ENCODE results near the gene CDT1. TPM values are rescaled to one million over a fixed set of nuclear protein-coding genes. Genes with fewer than 3 reads are reported as not detected.

CDT1 gene
- total RNA-seq: 100 to 1,000 TPM; 136 to 182 TPM

- H3K27ac Mint-ChIP-seq: peak within 1 kb of the TSS; percentile 94
- intact Hi-C loops (cut with DNase I, micrococcal nuclease): loop anchor here (1.0 to 5.0 kb wide), 12 partner anchors 8 to 1069 kb away; partner anchors contain the start of genes ANKRD11 (in 1 of the 2), APRT (in 1 of the 2), CHMP1A (in 1 of the 2) and CYBA (in 1 of the 2)
- peaks cover 24% of the 10 kb centered on the region for H3K4me1 Mint-ChIP-seq
- DNase-seq (peak; percentile 90), ATAC-seq (peak; percentile 32)
- ChIA-PET CTCF (interaction anchor here (0.5 to 1.5 kb wide), 6 partner anchors 11 to 70 kb away, joined by 3 to 5 read pairs (median 4); no protein-coding TSS in a partner anchor), POLR2A (interaction anchor here (0.6 to 1.0 kb wide), 3 partner anchors 8 to 22 kb away, joined by 3 to 4 read pairs (median 4); no protein-coding TSS in a partner anchor)
- peak within 1 kb of the TSS; percentile 83 for H3K4me3 Mint-ChIP-seq
- no peaks in the 10 kb centered on the region for H3K9me3 Mint-ChIP-seq (ENCODE audit: low read depth)
- peaks cover 38% of the 10 kb centered on the region for H3K36me3 Mint-ChIP-seq (ENCODE audit: low read depth)
- no peaks in the 10 kb centered on the region for H3K27me3 Mint-ChIP-seq
Observed at GRCh38 chr16:88803264-88803987, at the start of gene CDT1. Gene CDT1, plus strand, starts transcription at chr16:88803789. Its CDS starts 43 bp downstream, at chr16:88803832.

GRCh38 chr16:88754109-88754911 is 49.3 kb upstream of the CDT1 start:
- intact Hi-C loops (cut with DNase I, micrococcal nuclease): no loop called here
- Mint-ChIP-seq H3K4me3 (no peak overlapping the region), H3K9me3 (ENCODE audit: low read depth) (no peaks in the 10 kb centered on the region), H3K36me3 (ENCODE audit: low read depth) (no peaks in the 10 kb centered on the region), H3K4me1 (peaks cover 7% of the 10 kb centered on the region), H3K27ac (no peak overlapping the region), H3K27me3 (no peaks in the 10 kb centered on the region)
- ChIA-PET CTCF (interaction anchor here (0.6 to 1.0 kb wide), 4 partner anchors 17 to 527 kb away, joined by 3 to 4 read pairs (median 4); no protein-coding TSS in a partner anchor), POLR2A (no interaction called here)
- ATAC-seq (no peak), DNase-seq (no peak)

- ATAC-seq (no peak), DNase-seq (no peak)
- intact Hi-C loops (cut with DNase I, micrococcal nuclease): no loop called here
- Mint-ChIP-seq H3K27ac (no peak overlapping the region), H3K4me3 (no peak overlapping the region), H3K36me3 (ENCODE audit: low read depth) (no peaks in the 10 kb centered on the region), H3K4me1 (peaks cover 10% of the 10 kb centered on the region), H3K27me3 (no peaks in the 10 kb centered on the region), H3K9me3 (ENCODE audit: low read depth) (no peaks in the 10 kb centered on the region)
- ChIA-PET POLR2A (no interaction called here), CTCF (interaction anchor here (1.0 kb wide), 1 partner anchor 17 kb away, joined by 4 read pairs; no protein-coding TSS in a partner anchor)
Observed at GRCh38 chr16:88754912-88755744, 48.5 kb upstream of the CDT1 start.

GRCh38 chr16:88755745-88756443 is 47.7 kb upstream of the CDT1 start:
- Mint-ChIP-seq H3K9me3 (ENCODE audit: low read depth) (no peaks in the 10 kb centered on the region), H3K27me3 (no peaks in the 10 kb centered on the region), H3K4me1 (peaks cover 11% of the 10 kb centered on the region), H3K4me3 (no peak overlapping the region), H3K27ac (no peak overlapping the region), H3K36me3 (ENCODE audit: low read depth) (no peaks in the 10 kb centered on the region)
- DNase-seq (no peak), ATAC-seq (no peak)
- ChIA-PET CTCF (interaction anchor here (1.0 kb wide), 1 partner anchor 18 kb away, joined by 4 read pairs; no protein-coding TSS in a partner anchor), POLR2A (no interaction called here)
- intact Hi-C loops (cut with DNase I, micrococcal nuclease): no loop called here

GRCh38 chr16:88758227-88758943 is 45.2 kb upstream of the CDT1 start:
- intact Hi-C loops (cut with DNase I, micrococcal nuclease): no loop called here
- DNase-seq (no peak), ATAC-seq (no peak)
- Mint-ChIP-seq H3K27me3 (no peaks in the 10 kb centered on the region), H3K27ac (no peak overlapping the region), H3K4me3 (no peak overlapping the region), H3K9me3 (ENCODE audit: low read depth) (no peaks in the 10 kb centered on the region), H3K36me3 (ENCODE audit: low read depth) (no peaks in the 10 kb centered on the region), H3K4me1 (peaks cover 11% of the 10 kb centered on the region)
- ChIA-PET POLR2A (no interaction called here), CTCF (interaction anchor here (0.6 to 2.0 kb wide), 3 partner anchors 8 to 26 kb away, joined by 3 to 6 read pairs (median 3); no protein-coding TSS in a partner anchor)

GRCh38 chr16:88758944-88759244 is 44.7 kb upstream of the CDT1 start:
- no peak overlapping the region for H3K4me3 Mint-ChIP-seq
- H3K36me3 Mint-ChIP-seq (ENCODE audit: low read depth): no peaks in the 10 kb centered on the region
- peaks cover 11% of the 10 kb centered on the region for H3K4me1 Mint-ChIP-seq
- H3K9me3 Mint-ChIP-seq (ENCODE audit: low read depth): no peaks in the 10 kb centered on the region
- ATAC-seq (no peak), DNase-seq (no peak)
- ChIA-PET POLR2A (interaction anchor here (0.6 kb wide), 1 partner anchor 19 kb away, joined by 3 read pairs; no protein-coding TSS in a partner anchor), CTCF (interaction anchor here (0.6 to 2.0 kb wide), 4 partner anchors 8 to 25 kb away, joined by 3 to 6 read pairs (median 3); no protein-coding TSS in a partner anchor)
- intact Hi-C loops (cut with DNase I, micrococcal nuclease): loop anchor here in 1 of 2 experiments (1.0 kb wide), 1 partner anchor 18 kb away; no protein-coding TSS in a partner anchor
- no peaks in the 10 kb centered on the region for H3K27me3 Mint-ChIP-seq
- H3K27ac Mint-ChIP-seq: no peak overlapping the region

GRCh38 chr16:88759245-88759975 is 44.2 kb upstream of the CDT1 start:
- POLR2A ChIA-PET: interaction anchor here (0.6 kb wide), 1 partner anchor 18 kb away, joined by 3 read pairs; no protein-coding TSS in a partner anchor

GRCh38 chr16:88759976-88760350 is 43.6 kb upstream of the CDT1 start:
- CTCF ChIA-PET: interaction anchor here (0.8 to 2.0 kb wide), 3 partner anchors 15 to 24 kb away, joined by 3 to 6 read pairs (median 3); no protein-coding TSS in a partner anchor
- Mint-ChIP-seq H3K4me1 (peaks cover 11% of the 10 kb centered on the region), H3K27ac (no peak overlapping the region), H3K27me3 (no peaks in the 10 kb centered on the region), H3K9me3 (ENCODE audit: low read depth) (no peaks in the 10 kb centered on the region), H3K36me3 (ENCODE audit: low read depth) (no peaks in the 10 kb centered on the region), H3K4me3 (no peak overlapping the region)
- POLR2A ChIA-PET: no interaction called here
- DNase-seq (no peak), ATAC-seq (no peak)
- intact Hi-C loops (cut with DNase I, micrococcal nuclease): loop anchor here in 1 of 2 experiments (1.0 kb wide), 1 partner anchor 17 kb away; no protein-coding TSS in a partner anchor

More at GRCh38 chr16:88759245-88759975, 44.2 kb upstream of the CDT1 start:
- intact Hi-C loops (cut with DNase I, micrococcal nuclease): loop anchor here in 1 of 2 experiments (1.0 kb wide), 1 partner anchor 18 kb away; no protein-coding TSS in a partner anchor
- Mint-ChIP-seq H3K9me3 (ENCODE audit: low read depth) (no peaks in the 10 kb centered on the region), H3K27ac (no peak overlapping the region), H3K27me3 (no peaks in the 10 kb centered on the region), H3K4me1 (peaks cover 11% of the 10 kb centered on the region), H3K4me3 (no peak overlapping the region), H3K36me3 (ENCODE audit: low read depth) (no peaks in the 10 kb centered on the region)
- peak; percentile 86 for ATAC-seq
- CTCF ChIA-PET: interaction anchor here (0.6 to 2.0 kb wide), 5 partner anchors 9 to 25 kb away, joined by 3 to 6 read pairs (median 3); no protein-coding TSS in a partner anchor
- DNase-seq: peak; percentile 65

GRCh38 chr16:88760424-88761142 is 43.0 kb upstream of the CDT1 start:
- ChIA-PET CTCF (interaction anchor here (0.8 to 2.4 kb wide), 3 partner anchors 16 to 23 kb away, joined by 3 to 7 read pairs (median 6); no protein-coding TSS in a partner anchor), POLR2A (no interaction called here)
- H3K4me3 Mint-ChIP-seq: no peak overlapping the region
- no peak overlapping the region for H3K27ac Mint-ChIP-seq
- ATAC-seq (no peak), DNase-seq (no peak)
- H3K36me3 Mint-ChIP-seq (ENCODE audit: low read depth): no peaks in the 10 kb centered on the region
- intact Hi-C loops (cut with DNase I, micrococcal nuclease): no loop called here
- peaks cover 11% of the 10 kb centered on the region for H3K4me1 Mint-ChIP-seq
- no peaks in the 10 kb centered on the region for H3K27me3 Mint-ChIP-seq
- no peaks in the 10 kb centered on the region for H3K9me3 Mint-ChIP-seq (ENCODE audit: low read depth)
